IPS-18a (cell line): ENCODE data around the gene GIPC2.

Experiments used
- H3K27ac ChIP-seq: one replicate; pipeline ENCODE4 v1.5.1; 2013; ENCODE audit warnings: low read length
- H3K27me3 ChIP-seq: one replicate; pipeline ENCODE4 v1.6.1; 2013; ENCODE audit warnings: mild to moderate bottlenecking, low read length; ENCODE audit not compliant: control insufficient read depth, insufficient read depth
- H3K36me3 ChIP-seq: one replicate; pipeline ENCODE4 v1.6.1; 2013; ENCODE audit warnings: low read depth, low read length; ENCODE audit not compliant: control insufficient read depth
- H3K4me1 ChIP-seq: one replicate; pipeline ENCODE4 v1.6.1; 2013; ENCODE audit warnings: low read depth, low read length; ENCODE audit not compliant: control insufficient read depth
- H3K4me3 ChIP-seq: one replicate; pipeline ENCODE4 v1.5.1; 2013; ENCODE audit warnings: low read length
- H3K9ac ChIP-seq: one replicate; pipeline ENCODE4 v1.6.1; 2013; ENCODE audit warnings: mild to moderate bottlenecking, low read length, moderate library complexity
- H3K9me3 ChIP-seq: one replicate; pipeline ENCODE4 v1.6.1; 2013; ENCODE audit warnings: low read depth, low read length; ENCODE audit not compliant: control insufficient read depth

Gene GIPC2

GRCh38 chr1:78132174-78132947 lies 86.6 kb downstream of the GIPC2 start:
- no peaks in the 10 kb centered on the region for H3K36me3 ChIP-seq
- no peaks in the 10 kb centered on the region for H3K4me1 ChIP-seq
- H3K4me3 ChIP-seq: no peak overlapping the region
- H3K9me3 ChIP-seq: no peaks in the 10 kb centered on the region
- no peak overlapping the region for H3K9ac ChIP-seq
- H3K27me3 ChIP-seq: no peaks in the 10 kb centered on the region
- no peak overlapping the region for H3K27ac ChIP-seq

DNA sequence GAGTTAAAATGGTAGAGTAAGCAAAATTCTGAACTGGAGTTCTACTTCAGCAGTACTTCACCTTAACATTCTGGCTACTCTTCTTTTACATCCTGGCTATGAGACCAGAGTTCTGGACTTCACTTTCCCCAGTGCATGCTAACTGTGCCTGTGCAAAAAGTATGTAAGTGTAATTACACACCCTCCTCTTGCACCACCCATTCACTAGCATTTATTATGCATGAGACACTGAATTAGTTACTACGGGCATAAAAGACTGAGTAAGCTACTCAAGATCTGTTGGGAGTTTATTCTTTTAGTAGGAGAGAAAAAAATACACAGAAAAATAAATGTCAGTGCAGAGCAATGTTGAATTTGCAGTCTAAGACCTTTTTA lies 87.2 kb downstream of the GIPC2 start:
- H3K36me3 ChIP-seq: no peaks in the 10 kb centered on the region

DNA sequence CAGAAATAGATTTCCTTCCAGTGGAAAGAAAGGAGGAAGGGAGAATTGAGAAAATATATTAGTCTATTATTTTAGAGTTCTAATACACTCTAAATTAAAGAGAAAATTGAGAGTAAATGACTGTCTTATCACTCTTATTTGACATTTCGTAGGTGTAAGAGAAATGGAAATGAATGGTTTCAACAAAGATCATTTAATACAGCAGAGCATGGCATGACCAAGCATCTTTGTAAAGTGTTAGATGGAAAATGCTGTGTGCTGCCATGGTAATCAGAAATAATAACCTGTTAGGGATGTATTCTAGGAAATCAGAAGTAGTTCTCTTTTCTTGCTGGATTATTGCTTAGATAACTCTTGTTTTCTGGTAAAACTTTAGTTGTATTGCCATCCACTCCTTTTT lies 90.9 kb downstream of the GIPC2 start:
- no peak overlapping the region for H3K4me3 ChIP-seq
- H3K9ac ChIP-seq: no peak overlapping the region

More for the DNA sequence above, 87.2 kb downstream of the GIPC2 start:
- Histone ChIP-seq H3K27me3 (no peaks in the 10 kb centered on the region), H3K9me3 (no peaks in the 10 kb centered on the region), H3K27ac (no peak overlapping the region), H3K4me3 (no peak overlapping the region), H3K4me1 (no peaks in the 10 kb centered on the region), H3K9ac (no peak overlapping the region)

DNA sequence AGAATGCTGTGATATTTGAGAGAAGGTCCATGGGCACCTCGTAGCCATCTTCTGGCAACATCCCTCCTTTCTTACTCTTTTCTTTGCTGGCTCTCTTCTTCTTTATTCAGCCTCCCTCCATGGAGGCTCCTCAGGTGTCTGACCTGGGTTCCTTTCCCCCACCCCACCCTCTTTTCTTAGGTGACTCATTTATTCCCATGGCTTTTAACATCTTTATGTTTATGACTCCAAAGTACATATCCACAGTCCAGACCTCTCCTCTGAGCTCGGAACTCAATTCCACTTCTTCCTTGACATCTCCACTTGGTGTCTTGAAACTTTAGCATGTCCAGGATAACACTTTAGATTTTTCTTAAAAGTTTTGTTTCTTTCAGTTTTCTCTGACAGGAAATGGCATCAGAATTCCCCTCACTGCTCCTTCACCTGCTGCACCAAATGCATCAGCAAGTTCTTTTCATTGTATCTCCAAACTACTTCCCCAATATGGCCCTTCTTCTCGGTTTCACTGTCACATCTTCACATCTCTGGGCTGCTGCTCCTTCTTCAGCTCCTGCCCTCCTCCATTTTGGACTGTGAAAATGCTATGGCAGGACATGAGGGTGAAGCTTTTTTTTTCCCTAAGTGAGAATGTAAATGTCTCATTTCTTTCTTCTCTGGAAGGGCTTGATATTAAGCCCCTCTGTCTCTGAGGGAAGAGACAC lies 95.9 kb downstream of the GIPC2 start:
- no peaks in the 10 kb centered on the region for H3K9me3 ChIP-seq
- H3K4me3 ChIP-seq: no peak overlapping the region
- no peaks in the 10 kb centered on the region for H3K36me3 ChIP-seq
- H3K27me3 ChIP-seq: no peaks in the 10 kb centered on the region
- no peak overlapping the region for H3K9ac ChIP-seq
- H3K4me1 ChIP-seq: no peaks in the 10 kb centered on the region
- no peak overlapping the region for H3K27ac ChIP-seq

More for the DNA sequence above, 90.9 kb downstream of the GIPC2 start:
- H3K27ac ChIP-seq: no peak overlapping the region
- H3K4me1 ChIP-seq: no peaks in the 10 kb centered on the region
- no peaks in the 10 kb centered on the region for H3K27me3 ChIP-seq
- H3K36me3 ChIP-seq: no peaks in the 10 kb centered on the region
- H3K9me3 ChIP-seq: no peaks in the 10 kb centered on the region

GRCh38 chr1:78142736-78143135 lies 97.0 kb downstream of the GIPC2 start:
- no peaks in the 10 kb centered on the region for H3K9me3 ChIP-seq
- H3K4me3 ChIP-seq: no peak overlapping the region
- no peaks in the 10 kb centered on the region for H3K36me3 ChIP-seq
- no peaks in the 10 kb centered on the region for H3K4me1 ChIP-seq
- no peak overlapping the region for H3K27ac ChIP-seq
- no peaks in the 10 kb centered on the region for H3K27me3 ChIP-seq
- H3K9ac ChIP-seq: no peak overlapping the region

GRCh38 chr1:78143152-78143551 lies 97.4 kb downstream of the GIPC2 start:
- no peaks in the 10 kb centered on the region for H3K9me3 ChIP-seq
- H3K4me1 ChIP-seq: no peaks in the 10 kb centered on the region
- H3K27me3 ChIP-seq: no peaks in the 10 kb centered on the region
- H3K9ac ChIP-seq: no peak overlapping the region
- no peaks in the 10 kb centered on the region for H3K36me3 ChIP-seq
- H3K27ac ChIP-seq: no peak overlapping the region
- no peak overlapping the region for H3K4me3 ChIP-seq

DNA sequence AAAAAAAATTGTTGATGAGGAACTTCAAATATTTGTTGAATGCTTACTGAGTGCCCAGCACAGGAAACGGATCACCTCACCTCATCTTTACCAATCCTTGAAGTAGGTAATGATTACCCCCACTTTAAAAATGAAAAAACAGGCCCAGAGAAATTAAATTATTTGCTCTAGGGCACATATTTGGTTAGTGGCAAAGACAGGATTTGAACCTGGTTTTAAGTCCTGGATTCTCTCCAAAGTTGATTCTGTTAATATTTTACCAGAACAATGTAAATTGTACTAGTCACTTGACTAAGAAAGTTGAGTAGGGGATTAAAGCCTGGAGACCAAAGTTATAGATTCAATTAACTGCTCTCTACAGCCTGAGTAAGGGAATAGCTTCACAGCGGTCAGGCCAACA lies 97.9 kb downstream of the GIPC2 start:
- H3K27me3 ChIP-seq: no peaks in the 10 kb centered on the region
- no peak overlapping the region for H3K4me3 ChIP-seq
- H3K9ac ChIP-seq: no peak overlapping the region
- no peaks in the 10 kb centered on the region for H3K4me1 ChIP-seq
- no peaks in the 10 kb centered on the region for H3K9me3 ChIP-seq
- H3K36me3 ChIP-seq: no peaks in the 10 kb centered on the region
- no peak overlapping the region for H3K27ac ChIP-seq

GRCh38 chr1:78145105-78145580 lies 99.4 kb downstream of the GIPC2 start:
- no peaks in the 10 kb centered on the region for H3K4me1 ChIP-seq
- H3K4me3 ChIP-seq: no peak overlapping the region
- H3K9ac ChIP-seq: no peak overlapping the region
- H3K27ac ChIP-seq: no peak overlapping the region
- no peaks in the 10 kb centered on the region for H3K9me3 ChIP-seq
- H3K27me3 ChIP-seq: no peaks in the 10 kb centered on the region
- H3K36me3 ChIP-seq: no peaks in the 10 kb centered on the region

GRCh38 chr1:78146205-78146771 lies 100.5 kb downstream of the GIPC2 start:
- no peaks in the 10 kb centered on the region for H3K9me3 ChIP-seq
- no peaks in the 10 kb centered on the region for H3K36me3 ChIP-seq
- H3K4me3 ChIP-seq: no peak overlapping the region
- H3K27me3 ChIP-seq: no peaks in the 10 kb centered on the region
- H3K4me1 ChIP-seq: no peaks in the 10 kb centered on the region
- no peak overlapping the region for H3K9ac ChIP-seq
- H3K27ac ChIP-seq: no peak overlapping the region

DNA sequence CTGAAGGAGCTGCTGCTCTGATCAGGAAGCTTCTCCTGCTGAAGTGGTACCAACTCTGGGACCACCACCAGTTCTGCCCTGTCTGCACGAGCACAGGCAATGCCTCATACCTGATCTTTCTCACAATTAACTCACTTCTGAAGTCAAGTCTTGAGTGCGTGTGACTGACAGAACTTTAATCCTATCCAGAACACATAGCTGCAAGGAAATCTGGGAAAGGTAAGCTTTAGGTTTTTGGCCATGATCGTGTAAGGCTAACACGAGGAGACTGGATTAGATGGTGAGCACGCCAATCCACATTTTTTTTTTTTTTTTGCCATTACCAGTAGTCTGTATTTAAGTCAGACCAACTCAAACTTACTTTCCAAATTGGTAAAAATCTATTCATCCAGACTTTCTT lies 101.3 kb downstream of the GIPC2 start:
- Histone ChIP-seq H3K9ac (no peak overlapping the region), H3K9me3 (no peaks in the 10 kb centered on the region), H3K27me3 (no peaks in the 10 kb centered on the region), H3K27ac (no peak overlapping the region), H3K4me1 (no peaks in the 10 kb centered on the region), H3K36me3 (no peaks in the 10 kb centered on the region), H3K4me3 (no peak overlapping the region)

DNA sequence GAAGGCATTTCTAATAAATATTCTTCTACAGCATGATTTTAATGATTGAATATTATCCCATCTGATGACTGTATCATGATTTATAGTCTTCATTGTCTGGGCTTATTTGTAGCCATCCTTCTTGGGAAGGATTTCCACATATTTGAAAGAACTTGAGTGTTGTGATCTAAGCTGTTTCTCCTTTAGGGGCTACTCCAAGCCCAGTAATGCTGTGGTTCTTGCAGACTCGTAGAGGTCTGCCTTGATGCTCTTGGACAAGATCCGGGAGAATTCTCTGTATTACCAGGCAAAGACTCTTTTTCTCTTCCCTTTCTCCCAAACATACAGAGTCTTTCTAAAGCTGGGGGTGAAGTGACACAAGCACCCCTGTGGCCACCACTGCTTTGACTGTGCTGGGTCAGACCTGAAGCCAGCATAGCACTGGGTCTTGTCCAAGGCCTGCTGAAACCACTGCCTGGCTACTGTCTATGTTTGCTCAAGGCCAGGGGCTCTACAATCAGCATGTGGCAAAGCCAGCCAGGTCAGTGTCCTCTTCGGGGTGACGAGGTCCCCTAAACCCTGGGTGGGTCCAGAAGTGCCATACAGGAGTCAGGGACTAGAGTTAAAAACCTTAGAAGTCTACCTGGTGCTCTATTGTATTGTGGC lies 107.4 kb downstream of the GIPC2 start:
- Histone ChIP-seq H3K27me3 (no peaks in the 10 kb centered on the region), H3K4me3 (no peak overlapping the region), H3K9ac (no peak overlapping the region), H3K9me3 (no peaks in the 10 kb centered on the region), H3K27ac (no peak overlapping the region), H3K36me3 (no peaks in the 10 kb centered on the region), H3K4me1 (peaks cover 11% of the 10 kb centered on the region)
